ENCODE measurements around the gene NDUFS2. TPM values are rescaled to one million over a fixed set of nuclear protein-coding genes. Genes with fewer than 3 reads are reported as not detected.

NDUFS2 gene
- total RNA-seq, 6 donors from 2014 or later: 65.7 to 194 (median 84.4) TPM

- ATAC-seq (ENCODE audit: low FRiP score in 2 of 2): peak; percentile 75 to 77
- Histone ChIP-seq H3K27me3 (no peaks in the 10 kb centered on the region), H3K36me3 (peaks cover 18 to 32% (median 26%) of the 10 kb centered on the region in 4 donors), H3K4me1 (peaks cover 5 to 13% (median 6%) of the 10 kb centered on the region in 4 donors), H3K27ac (peak overlapping the region; percentile 88 to 95 (median 92)), H3K4me3 (peak overlapping the region in 3 of 4 donors; percentile 34 to 50 (median 41)), H3K9me3 (no peaks in the 10 kb centered on the region)
- TF ChIP-seq POLR2A (IDR thresholded peaks at IDR 0.05) (peak in 3 of 4 donors; percentile 17 to 89 (median 31)), POLR2AphosphoS5 (IDR thresholded peaks at IDR 0.05) (peak; percentile 67 to 93), EP300 (IDR thresholded peaks at IDR 0.05) (peak in 1 of 4 donors; percentile 88), CTCF (IDR thresholded peaks at IDR 0.05) (no peak)
- WGBS, 2 donors: 18 to 37% methylated on average over 7 of the region's 7 CpGs
- peak in 1 of 2 donors; percentile 68 for DNase-seq
Measured at GRCh38 chr1:161216945-161217712, 15.0 kb downstream of the NDUFS2 start.

DNA sequence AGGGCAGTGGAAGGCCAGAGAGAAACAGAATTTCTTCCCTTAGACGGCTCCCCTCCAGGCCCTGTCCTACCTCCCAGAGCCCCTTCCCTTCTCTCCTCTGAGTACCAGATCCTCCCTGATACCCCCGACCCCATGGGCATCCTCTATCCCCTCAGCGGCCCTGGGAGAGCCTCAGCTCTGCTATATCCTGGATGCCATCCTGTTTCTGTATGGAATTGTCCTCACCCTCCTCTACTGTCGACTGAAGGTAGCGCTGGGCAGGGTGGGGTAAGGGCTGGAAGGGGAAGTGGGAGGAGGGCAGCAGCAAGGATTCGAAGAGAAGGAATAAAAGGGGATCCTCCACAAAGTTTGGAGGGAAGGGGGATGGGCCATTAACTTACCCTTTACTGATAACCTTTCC lies 15.7 kb downstream of the NDUFS2 start:
- Histone ChIP-seq H3K4me3 (peak overlapping the region in 3 of 4 donors; percentile 14 to 50 (median 25)), H3K27ac (peak overlapping the region; percentile 88 to 95 (median 92)), H3K9me3 (no peaks in the 10 kb centered on the region), H3K4me1 (peaks cover 5 to 13% (median 6%) of the 10 kb centered on the region in 4 donors), H3K27me3 (no peaks in the 10 kb centered on the region), H3K36me3 (peaks cover 11 to 25% (median 19%) of the 10 kb centered on the region in 4 donors)
- 53 to 62% methylated on average over 6 of the region's 6 CpGs for WGBS, 2 donors
- ATAC-seq (ENCODE audit: low FRiP score in 2 of 2): no peak
- DNase-seq: no peak
- TF ChIP-seq POLR2A (IDR thresholded peaks at IDR 0.05): peak in 1 of 4 donors; percentile 16
- no peak for TF ChIP-seq EP300 (IDR thresholded peaks at IDR 0.05)

- DNase-seq: no peak
- TF ChIP-seq CTCF (IDR thresholded peaks at IDR 0.05): no peak
- no peak for TF ChIP-seq POLR2AphosphoS5 (IDR thresholded peaks at IDR 0.05)
- no peak for TF ChIP-seq EP300 (IDR thresholded peaks at IDR 0.05)
- TF ChIP-seq POLR2A (IDR thresholded peaks at IDR 0.05): no peak
- Histone ChIP-seq H3K27ac (peak overlapping the region in 3 of 4 donors; percentile 88 to 95 (median 93)), H3K4me3 (peak overlapping the region in 2 of 4 donors; percentile 14 to 50), H3K27me3 (no peaks in the 10 kb centered on the region), H3K4me1 (peaks cover 5 to 13% (median 6%) of the 10 kb centered on the region in 4 donors), H3K9me3 (no peaks in the 10 kb centered on the region), H3K36me3 (peaks cover 5 to 19% (median 12%) of the 10 kb centered on the region in 4 donors)
- no peak for ATAC-seq (ENCODE audit: low FRiP score in 2 of 2)
- WGBS, 2 donors: 73 to 74% methylated on average over 8 of the region's 8 CpGs
Measured at GRCh38 chr1:161218301-161219077, 16.3 kb downstream of the NDUFS2 start.

GRCh38 chr1:161219078-161219892 lies 17.1 kb downstream of the NDUFS2 start:
- ATAC-seq (ENCODE audit: low FRiP score in 2 of 2) (no peak), DNase-seq (no peak)
- Histone ChIP-seq H3K4me1 (peaks cover 5 to 10% (median 6%) of the 10 kb centered on the region in 4 donors), H3K27me3 (no peaks in the 10 kb centered on the region), H3K27ac (no peak overlapping the region), H3K4me3 (no peak overlapping the region), H3K36me3 (peaks cover 0 to 11% (median 5%) of the 10 kb centered on the region in 4 donors), H3K9me3 (no peaks in the 10 kb centered on the region)
- no peak for TF ChIP-seq POLR2AphosphoS5 (IDR thresholded peaks at IDR 0.05)
- TF ChIP-seq CTCF (IDR thresholded peaks at IDR 0.05): no peak
- 83 to 92% methylated on average over 5 of the region's 5 CpGs for WGBS, 2 donors

Data from upper lobe of left lung (tissue), 6 donors.